ENCODE data around the gene MAK.

DNA sequence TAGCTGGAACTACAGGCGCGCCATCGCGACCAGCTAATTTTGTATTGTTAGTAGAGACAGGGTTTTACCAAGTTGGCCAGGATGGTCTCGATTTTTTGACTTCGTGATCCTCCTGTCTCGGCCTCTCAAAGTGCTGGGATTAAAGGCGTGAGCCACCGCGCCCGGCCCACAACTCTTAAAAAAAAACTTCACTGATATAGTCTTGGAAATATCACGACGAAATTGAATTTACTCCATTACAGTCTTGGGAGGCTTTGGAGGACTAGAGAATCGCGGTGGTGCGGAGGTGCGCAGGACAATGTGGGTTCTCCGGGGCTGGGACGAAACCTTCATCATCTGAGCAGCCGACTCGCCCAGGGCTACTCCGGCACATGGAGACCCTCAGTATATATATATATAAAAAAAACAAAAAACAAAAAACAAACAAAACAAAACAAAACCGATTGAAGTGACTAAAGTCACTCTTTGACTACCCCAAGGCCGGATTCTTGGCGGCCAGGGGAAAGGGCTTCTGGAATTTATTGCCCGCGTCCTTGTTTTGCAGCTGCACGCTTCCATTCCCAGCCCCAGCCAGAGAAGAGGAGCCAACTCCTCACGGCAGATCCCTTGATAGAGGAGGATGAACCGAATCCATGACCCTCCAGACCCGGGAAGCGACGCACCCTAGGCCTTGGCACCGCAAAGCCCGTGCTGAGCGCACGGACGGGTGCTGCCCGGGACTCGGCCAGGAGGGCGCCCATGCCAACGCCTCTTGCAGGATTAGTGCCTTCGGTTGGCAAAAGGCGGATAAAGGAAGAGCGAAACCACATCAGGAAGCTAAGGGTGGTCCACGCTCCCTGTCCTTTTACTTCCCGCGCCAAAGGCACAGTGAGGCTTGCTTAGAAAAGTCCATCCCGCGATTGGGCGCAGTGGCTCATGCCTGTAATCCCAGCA, 45.2 kb upstream of the MAK start:
- TF ChIP-seq, protein P1, sequence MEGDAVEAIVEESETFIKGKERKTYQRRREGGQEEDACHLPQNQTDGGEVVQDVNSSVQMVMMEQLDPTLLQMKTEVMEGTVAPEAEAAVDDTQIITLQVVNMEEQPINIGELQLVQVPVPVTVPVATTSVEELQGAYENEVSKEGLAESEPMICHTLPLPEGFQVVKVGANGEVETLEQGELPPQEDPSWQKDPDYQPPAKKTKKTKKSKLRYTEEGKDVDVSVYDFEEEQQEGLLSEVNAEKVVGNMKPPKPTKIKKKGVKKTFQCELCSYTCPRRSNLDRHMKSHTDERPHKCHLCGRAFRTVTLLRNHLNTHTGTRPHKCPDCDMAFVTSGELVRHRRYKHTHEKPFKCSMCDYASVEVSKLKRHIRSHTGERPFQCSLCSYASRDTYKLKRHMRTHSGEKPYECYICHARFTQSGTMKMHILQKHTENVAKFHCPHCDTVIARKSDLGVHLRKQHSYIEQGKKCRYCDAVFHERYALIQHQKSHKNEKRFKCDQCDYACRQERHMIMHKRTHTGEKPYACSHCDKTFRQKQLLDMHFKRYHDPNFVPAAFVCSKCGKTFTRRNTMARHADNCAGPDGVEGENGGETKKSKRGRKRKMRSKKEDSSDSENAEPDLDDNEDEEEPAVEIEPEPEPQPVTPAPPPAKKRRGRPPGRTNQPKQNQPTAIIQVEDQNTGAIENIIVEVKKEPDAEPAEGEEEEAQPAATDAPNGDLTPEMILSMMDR (IDR thresholded peaks at IDR 0.05): no peak
- no peak for TF ChIP-seq ZFX (IDR thresholded peaks at IDR 0.05; ENCODE audit: borderline replicate concordance)
